Measurements from ENCODE around the gene FLVCR2. TPM values are rescaled to one million over a fixed set of nuclear protein-coding genes. Genes with fewer than 3 reads are reported as not detected.
A peak's percentile ranks its signal among the peaks of the same experiment; 100 is the strongest.

FLVCR2 gene, protein sequence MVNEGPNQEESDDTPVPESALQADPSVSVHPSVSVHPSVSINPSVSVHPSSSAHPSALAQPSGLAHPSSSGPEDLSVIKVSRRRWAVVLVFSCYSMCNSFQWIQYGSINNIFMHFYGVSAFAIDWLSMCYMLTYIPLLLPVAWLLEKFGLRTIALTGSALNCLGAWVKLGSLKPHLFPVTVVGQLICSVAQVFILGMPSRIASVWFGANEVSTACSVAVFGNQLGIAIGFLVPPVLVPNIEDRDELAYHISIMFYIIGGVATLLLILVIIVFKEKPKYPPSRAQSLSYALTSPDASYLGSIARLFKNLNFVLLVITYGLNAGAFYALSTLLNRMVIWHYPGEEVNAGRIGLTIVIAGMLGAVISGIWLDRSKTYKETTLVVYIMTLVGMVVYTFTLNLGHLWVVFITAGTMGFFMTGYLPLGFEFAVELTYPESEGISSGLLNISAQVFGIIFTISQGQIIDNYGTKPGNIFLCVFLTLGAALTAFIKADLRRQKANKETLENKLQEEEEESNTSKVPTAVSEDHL
- polyA plus RNA-seq (not detected in 2 replicates), polyA minus RNA-seq (not detected in 2 replicates)

DNA sequence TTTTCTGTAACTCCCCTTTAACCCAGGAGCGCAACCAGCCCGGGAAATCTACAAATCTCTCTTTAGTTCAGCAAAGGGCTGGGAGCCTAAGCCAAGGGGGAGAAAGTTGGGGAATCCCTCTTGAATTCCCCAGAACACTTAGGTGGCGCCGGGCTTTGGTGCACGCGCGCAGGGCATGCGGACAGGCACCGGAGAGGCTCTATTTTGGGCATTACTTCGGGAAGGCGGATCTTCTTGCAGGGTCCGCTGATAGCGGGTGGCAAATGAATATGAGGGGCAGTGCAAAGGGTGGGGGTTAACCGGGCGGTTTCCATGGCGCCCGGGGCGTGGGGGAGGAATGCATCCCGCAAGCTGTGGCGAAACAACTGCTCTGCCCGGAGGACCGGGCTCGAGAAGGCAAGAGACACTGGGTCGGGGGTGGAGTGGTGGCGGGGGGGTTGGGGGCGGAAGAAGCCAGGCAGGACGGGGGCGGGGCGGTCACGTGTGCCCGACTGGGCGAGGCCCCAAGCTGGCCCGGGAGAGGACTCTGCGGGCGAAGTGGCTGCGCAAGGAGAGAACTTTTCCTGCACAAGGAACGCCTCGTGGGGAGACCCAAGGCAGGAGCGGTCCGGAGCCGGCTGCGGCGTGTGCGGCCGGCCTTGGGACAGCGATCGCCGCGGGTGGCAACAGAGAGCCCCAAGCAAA is at the start of gene FLVCR2:
TSS of gene FLVCR2 (plus strand) at position 519 of the 684 bp plus-strand sequence. CDS start 353 bp downstream, outside the sequence.
- Histone ChIP-seq H3K79me2 (replicated peaks; ENCODE audit: insufficient read depth, low read length) (no peaks in the 10 kb centered on the region), H3K27ac (ENCODE audit: low read length) (no peak within 1 kb of the TSS), H3K4me3 (ENCODE audit: low read length) (peak within 1 kb of the TSS; percentile 68), H3K9ac (ENCODE audit: low read length) (peak within 1 kb of the TSS; percentile 9), H3K9me2 (ENCODE audit: insufficient read depth, low read length) (no peaks in the 10 kb centered on the region), H2AFZ (ENCODE audit: low read depth, low read length) (no peak within 1 kb of the TSS), H3K27me3 (ENCODE audit: insufficient read depth, low read depth, low read length) (peaks cover 6% of the 10 kb centered on the region), H3K36me3 (ENCODE audit: insufficient read depth, low read length) (no peaks in the 10 kb centered on the region), H3F3A (ENCODE audit: insufficient read depth, low read length, poor library complexity, severe bottlenecking) (no peaks in the 10 kb centered on the region), H3K9me3 (ENCODE audit: low read length) (no peaks in the 10 kb centered on the region), H4K20me1 (ENCODE audit: insufficient read depth) (no peaks in the 10 kb centered on the region), H3K4me2 (ENCODE audit: low read length) (peak within 1 kb of the TSS; percentile 68)
- TF ChIP-seq CTCF (IDR thresholded peaks at IDR 0.05; ENCODE audit: poor library complexity, severe bottlenecking), result no peak

GRCh38 chr14:75531256-75531655 is 47.2 kb upstream of the FLVCR2 start:
- Histone ChIP-seq H3K9ac (ENCODE audit: low read length) (no peak overlapping the region), H2AFZ (ENCODE audit: low read depth, low read length) (no peak overlapping the region), H3K36me3 (ENCODE audit: insufficient read depth, low read length) (no peaks in the 10 kb centered on the region), H3K27ac (ENCODE audit: low read length) (no peak overlapping the region), H3K4me3 (ENCODE audit: low read length) (no peak overlapping the region), H3K9me2 (ENCODE audit: insufficient read depth, low read length) (no peaks in the 10 kb centered on the region), H3K27me3 (ENCODE audit: insufficient read depth, low read depth, low read length) (no peaks in the 10 kb centered on the region), H3K79me2 (replicated peaks; ENCODE audit: insufficient read depth, low read length) (no peaks in the 10 kb centered on the region), H3K4me2 (ENCODE audit: low read length) (no peak overlapping the region), H3F3A (ENCODE audit: insufficient read depth, low read length, poor library complexity, severe bottlenecking) (no peaks in the 10 kb centered on the region), H4K20me1 (ENCODE audit: insufficient read depth) (no peaks in the 10 kb centered on the region), H3K9me3 (ENCODE audit: low read length) (no peaks in the 10 kb centered on the region)
- TF ChIP-seq RAD21 (conservative IDR thresholded peaks at IDR 0.05) (no peak), EZH2 (IDR thresholded peaks at IDR 0.05; ENCODE audit: borderline replicate concordance, insufficient read depth, low read length, poor library complexity, severe bottlenecking) (no peak), CTCF (IDR thresholded peaks at IDR 0.05; ENCODE audit: poor library complexity, severe bottlenecking) (no peak), SMC3 (conservative IDR thresholded peaks at IDR 0.05; ENCODE audit: poor library complexity) (no peak)

GRCh38 chr14:75531660-75532317 is 46.6 kb upstream of the FLVCR2 start:
- Histone ChIP-seq H3K9me3 (ENCODE audit: low read length) (no peaks in the 10 kb centered on the region), H3F3A (ENCODE audit: insufficient read depth, low read length, poor library complexity, severe bottlenecking) (no peaks in the 10 kb centered on the region), H3K4me3 (ENCODE audit: low read length) (no peak overlapping the region), H3K9me2 (ENCODE audit: insufficient read depth, low read length) (no peaks in the 10 kb centered on the region), H3K9ac (ENCODE audit: low read length) (no peak overlapping the region), H3K4me2 (ENCODE audit: low read length) (no peak overlapping the region), H3K79me2 (replicated peaks; ENCODE audit: insufficient read depth, low read length) (no peaks in the 10 kb centered on the region), H3K27me3 (ENCODE audit: insufficient read depth, low read depth, low read length) (no peaks in the 10 kb centered on the region), H2AFZ (ENCODE audit: low read depth, low read length) (no peak overlapping the region), H3K27ac (ENCODE audit: low read length) (no peak overlapping the region), H4K20me1 (ENCODE audit: insufficient read depth) (no peaks in the 10 kb centered on the region), H3K36me3 (ENCODE audit: insufficient read depth, low read length) (no peaks in the 10 kb centered on the region)
- TF ChIP-seq SMC3 (conservative IDR thresholded peaks at IDR 0.05; ENCODE audit: poor library complexity) (no peak), TAF1 (IDR thresholded peaks at IDR 0.05; ENCODE audit: low read depth) (no peak), MXI1 (conservative IDR thresholded peaks at IDR 0.05; ENCODE audit: poor library complexity, severe bottlenecking) (no peak), EZH2 (IDR thresholded peaks at IDR 0.05; ENCODE audit: borderline replicate concordance, insufficient read depth, low read length, poor library complexity, severe bottlenecking) (no peak), POLR2AphosphoS5 (IDR thresholded peaks at IDR 0.05) (no peak), CTCF (IDR thresholded peaks at IDR 0.05; ENCODE audit: poor library complexity, severe bottlenecking) (no peak), EP300 (conservative IDR thresholded peaks at IDR 0.05; ENCODE audit: poor library complexity, severe bottlenecking) (no peak)

All from neural cell (in vitro differentiated cells).